RWPE1 (cell line): ENCODE data around the gene BLID.
A peak's percentile ranks its signal among the peaks of the same experiment; 100 is the strongest.

Experiments used
- CTCF ChIA-PET: fragments of 350-600 bp; sonication (Branson Sonifier 250); formaldehyde crosslinking; extraction: SDS; loops from one replicate; lab custom pipeline; 2021; lab: Yijun Ruan, JAX
- POLR2A ChIA-PET: fragments of 400-600 bp; formaldehyde crosslinking; extraction: SDS; loops from one replicate; lab custom pipeline; 2020; ENCODE audit warnings: antibody characterized with exemption; ENCODE audit not compliant: low non-redundant PET; lab: Yijun Ruan, JAX
- DNase-seq: peaks from one replicate; pipeline ENCODE4 v3.0.0; 2012; ENCODE audit warnings: low spot score
- H3K27ac ChIP-seq: fragments of 450-650 bp; 2 replicates; pipeline ENCODE4 v1.5.1; 2017
- TF ChIP-seq, protein P1 (sequence below): fragments of 450-650 bp; conservative IDR thresholded peaks from 2 replicates; pipeline ENCODE4 v1.5.1; 2017; ENCODE audit warnings: low read depth, mild to moderate bottlenecking

The BLID gene

DNA sequence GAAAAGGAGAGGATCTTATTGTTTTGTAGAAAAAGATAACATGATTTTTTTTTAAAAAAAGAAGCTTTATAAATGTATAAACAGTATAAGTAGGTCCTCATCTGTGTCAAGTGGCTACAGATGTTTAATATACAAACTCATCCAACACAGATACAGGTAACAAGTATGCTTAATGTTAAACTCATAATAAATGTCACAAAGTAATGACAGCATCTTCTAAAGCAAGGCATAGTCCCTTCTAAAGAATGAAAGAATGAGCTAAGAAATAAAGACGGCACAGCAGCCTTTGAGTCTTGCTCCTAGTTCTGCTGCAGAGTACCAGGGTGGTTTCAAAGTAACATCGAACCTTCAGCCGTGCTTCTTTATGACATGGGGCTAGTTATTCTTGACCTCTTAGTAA, 28.7 kb upstream of the BLID start:
- POLR2A ChIA-PET = no interaction called here
- no peak overlapping the region for H3K27ac ChIP-seq
- CTCF ChIA-PET = interaction anchor here (0.6 to 0.7 kb wide), 2 partner anchors 21 to 137 kb away, joined by 3 read pairs; no protein-coding TSS in a partner anchor
- TF ChIP-seq, protein P1, sequence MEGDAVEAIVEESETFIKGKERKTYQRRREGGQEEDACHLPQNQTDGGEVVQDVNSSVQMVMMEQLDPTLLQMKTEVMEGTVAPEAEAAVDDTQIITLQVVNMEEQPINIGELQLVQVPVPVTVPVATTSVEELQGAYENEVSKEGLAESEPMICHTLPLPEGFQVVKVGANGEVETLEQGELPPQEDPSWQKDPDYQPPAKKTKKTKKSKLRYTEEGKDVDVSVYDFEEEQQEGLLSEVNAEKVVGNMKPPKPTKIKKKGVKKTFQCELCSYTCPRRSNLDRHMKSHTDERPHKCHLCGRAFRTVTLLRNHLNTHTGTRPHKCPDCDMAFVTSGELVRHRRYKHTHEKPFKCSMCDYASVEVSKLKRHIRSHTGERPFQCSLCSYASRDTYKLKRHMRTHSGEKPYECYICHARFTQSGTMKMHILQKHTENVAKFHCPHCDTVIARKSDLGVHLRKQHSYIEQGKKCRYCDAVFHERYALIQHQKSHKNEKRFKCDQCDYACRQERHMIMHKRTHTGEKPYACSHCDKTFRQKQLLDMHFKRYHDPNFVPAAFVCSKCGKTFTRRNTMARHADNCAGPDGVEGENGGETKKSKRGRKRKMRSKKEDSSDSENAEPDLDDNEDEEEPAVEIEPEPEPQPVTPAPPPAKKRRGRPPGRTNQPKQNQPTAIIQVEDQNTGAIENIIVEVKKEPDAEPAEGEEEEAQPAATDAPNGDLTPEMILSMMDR = no peak
- DNase-seq = no peak

DNA sequence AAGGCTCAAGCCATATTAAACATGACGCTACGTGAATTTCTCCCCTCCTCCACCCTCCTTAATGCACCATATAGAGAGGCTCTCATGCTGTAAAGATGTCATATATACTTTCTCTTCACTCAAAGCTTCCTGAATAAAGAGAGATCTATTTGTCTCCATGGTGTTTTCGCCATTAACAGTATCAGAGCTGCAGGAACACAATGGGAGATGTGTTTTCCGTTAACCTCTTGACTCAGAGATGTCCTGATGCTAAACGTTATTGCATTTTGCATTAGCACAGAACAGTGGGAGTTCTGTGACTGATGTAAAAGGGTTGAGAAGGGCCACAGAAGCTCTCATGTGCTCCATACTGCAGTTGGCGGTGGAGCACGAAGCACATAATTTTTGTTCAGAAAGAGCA, 25.7 kb upstream of the BLID start:
- TF ChIP-seq, protein P1 = no peak
- CTCF ChIA-PET = interaction anchor here (0.6 kb wide), 1 partner anchor 881 kb away, joined by 3 read pairs; no protein-coding TSS in a partner anchor
- no peak for DNase-seq
- no peak overlapping the region for H3K27ac ChIP-seq
- POLR2A ChIA-PET = no interaction called here

DNA sequence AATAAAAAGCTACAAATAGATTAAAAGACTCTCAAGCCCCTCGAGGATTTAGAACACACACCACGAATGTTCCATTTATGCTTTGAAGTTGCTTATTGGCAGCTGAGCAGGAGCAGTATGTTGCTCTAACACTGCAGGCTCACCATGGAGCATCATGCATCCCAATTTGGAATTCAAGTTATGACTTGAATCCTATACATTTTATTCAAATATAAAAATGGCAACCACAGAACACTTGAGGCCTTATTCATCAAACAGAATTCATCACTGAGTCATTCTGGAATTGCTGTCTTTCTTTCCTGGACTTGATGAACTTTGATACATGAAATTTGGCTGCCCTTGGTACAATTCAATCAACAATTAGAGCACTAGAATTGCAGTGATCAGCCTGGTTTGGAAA, 24.5 kb upstream of the BLID start:
- ChIA-PET POLR2A (no interaction called here), CTCF (no interaction called here)
- TF ChIP-seq, protein P1 = no peak
- H3K27ac ChIP-seq = no peak overlapping the region
- peak; percentile 78 for DNase-seq

DNA sequence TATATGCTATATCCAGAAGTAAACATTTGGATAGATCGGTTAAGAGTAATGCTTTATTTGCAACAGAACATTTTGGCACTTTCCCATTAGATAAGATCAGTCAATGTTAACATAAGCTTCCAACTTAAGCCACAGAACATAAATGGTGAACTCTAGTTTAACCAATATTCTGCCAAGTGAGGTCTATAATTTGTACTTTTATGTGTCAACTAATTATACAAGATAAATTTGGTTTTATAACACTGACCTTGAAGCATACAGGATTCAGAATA, 23.5 kb upstream of the BLID start:
- CTCF ChIA-PET = interaction anchor here (0.6 to 0.7 kb wide), 3 partner anchors 56 to 164 kb away, joined by 3 to 4 read pairs (median 3); no protein-coding TSS in a partner anchor
- H3K27ac ChIP-seq = peak overlapping the region; percentile 80
- TF ChIP-seq, protein P1 = no peak
- POLR2A ChIA-PET = no interaction called here
- no peak for DNase-seq

DNA sequence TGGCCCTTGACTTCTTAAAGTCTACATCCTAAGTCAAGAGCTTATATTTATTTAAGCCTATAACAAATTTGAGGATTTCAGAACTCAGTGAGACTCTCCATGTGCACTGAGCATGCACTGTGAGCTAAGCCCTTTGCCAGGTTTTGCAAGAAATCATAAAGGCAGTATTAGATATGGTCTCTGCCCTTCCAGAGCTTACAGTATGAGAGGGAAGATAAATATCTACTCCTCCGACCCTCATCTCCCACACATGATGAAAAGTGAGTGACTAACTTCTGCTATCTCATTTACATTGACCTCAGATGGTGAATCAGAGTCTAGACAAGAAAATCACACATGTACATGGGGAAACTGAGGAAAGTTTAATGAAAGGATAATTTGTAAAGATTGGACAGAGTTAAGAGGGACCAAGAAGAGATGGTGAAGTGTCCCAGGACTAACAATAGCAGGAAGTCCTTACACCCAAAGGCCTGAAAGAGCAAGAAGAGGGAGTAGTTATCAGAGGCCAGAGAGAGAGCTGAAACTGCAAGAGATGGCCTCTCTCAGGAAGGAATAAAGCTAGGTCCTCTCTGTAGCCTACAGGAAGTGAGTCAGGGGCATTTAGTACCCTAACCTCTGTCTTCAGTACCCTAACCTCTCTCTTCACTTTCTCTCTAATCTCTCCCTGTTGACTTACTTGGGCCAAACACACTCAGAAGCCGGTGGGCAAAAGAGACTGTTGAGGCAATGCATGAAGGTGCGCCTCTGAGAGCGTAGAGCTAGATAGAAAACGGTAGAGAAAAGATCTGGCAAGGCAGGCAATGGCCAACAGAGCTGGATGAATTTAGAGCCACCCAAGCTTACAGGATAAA, 23.0 kb upstream of the BLID start:
- DNase-seq = no peak
- ChIA-PET CTCF (interaction anchor here (0.6 to 0.7 kb wide), 4 partner anchors 56 to 164 kb away, joined by 3 to 4 read pairs (median 3); no protein-coding TSS in a partner anchor), POLR2A (no interaction called here)
- H3K27ac ChIP-seq = no peak overlapping the region; the same call in 1 of the 2 replicates
- TF ChIP-seq, protein P1 = no peak

DNA sequence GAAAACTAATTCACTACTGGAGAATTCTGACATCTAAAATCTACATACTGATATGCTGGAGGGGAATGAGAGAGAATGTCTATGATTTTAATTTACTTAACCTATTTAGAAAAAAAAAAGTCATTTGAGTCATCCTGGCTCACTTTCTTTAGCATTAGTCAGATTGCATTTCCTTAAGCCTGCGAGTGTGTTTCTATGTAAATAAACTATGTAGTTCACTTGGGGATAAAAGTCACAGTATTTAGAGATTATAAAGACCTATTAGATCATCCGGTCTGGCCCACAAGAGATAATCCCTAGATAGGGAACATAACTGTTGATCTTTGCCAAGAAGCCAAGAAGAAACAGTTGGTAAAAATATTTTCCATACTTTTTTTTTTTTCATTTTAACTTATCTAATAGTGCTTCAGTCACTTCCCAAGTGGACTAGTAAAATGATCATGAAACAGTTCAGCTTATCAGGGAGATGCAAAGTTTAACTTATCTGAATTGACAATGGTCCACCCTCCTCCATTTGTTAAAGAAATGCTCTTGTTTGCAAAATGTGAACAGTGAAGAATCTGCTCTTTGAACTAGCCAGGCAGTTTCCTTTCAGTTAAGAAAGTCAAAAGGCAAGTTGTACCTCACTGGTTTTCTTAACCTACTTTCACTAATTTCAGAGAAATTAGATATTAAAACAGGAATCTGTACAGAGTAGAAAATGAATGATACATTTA, 21.2 kb upstream of the BLID start:
- TF ChIP-seq, protein P1 = no peak
- ChIA-PET CTCF (interaction anchor here (0.6 to 0.7 kb wide), 2 partner anchors 60 to 166 kb away, joined by 3 read pairs; no protein-coding TSS in a partner anchor), POLR2A (no interaction called here)
- peak; percentile 59 for DNase-seq
- H3K27ac ChIP-seq = peak overlapping the region; percentile 89
